ENCODE results near the gene COG1.
"Not testable (repeated sequence)": the region's sequence is repeated elsewhere in the genome, so short reads cannot be mapped to it uniquely, and the experiment has no call there.

DNA sequence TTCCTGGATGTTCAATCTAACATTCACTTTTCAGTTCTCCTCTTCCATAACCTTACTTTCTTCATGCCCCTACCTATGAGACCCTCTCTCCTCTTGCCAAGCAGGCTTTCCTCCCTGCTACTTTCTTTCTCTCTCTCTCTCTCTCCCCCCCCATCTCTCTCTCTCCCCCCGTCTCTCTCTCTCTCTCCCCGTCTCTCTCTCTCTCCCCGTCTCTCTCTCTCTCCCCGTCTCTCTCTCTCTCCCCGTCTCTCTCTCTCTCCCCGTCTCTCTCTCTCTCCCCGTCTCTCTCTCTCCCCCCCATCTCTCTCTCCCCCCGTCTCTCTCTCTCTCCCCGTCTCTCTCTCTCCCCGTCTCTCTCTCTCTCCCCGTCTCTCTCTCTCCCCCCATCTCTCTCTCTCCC is 45.1 kb upstream of the COG1 start:
- TF ChIP-seq, protein P1, sequence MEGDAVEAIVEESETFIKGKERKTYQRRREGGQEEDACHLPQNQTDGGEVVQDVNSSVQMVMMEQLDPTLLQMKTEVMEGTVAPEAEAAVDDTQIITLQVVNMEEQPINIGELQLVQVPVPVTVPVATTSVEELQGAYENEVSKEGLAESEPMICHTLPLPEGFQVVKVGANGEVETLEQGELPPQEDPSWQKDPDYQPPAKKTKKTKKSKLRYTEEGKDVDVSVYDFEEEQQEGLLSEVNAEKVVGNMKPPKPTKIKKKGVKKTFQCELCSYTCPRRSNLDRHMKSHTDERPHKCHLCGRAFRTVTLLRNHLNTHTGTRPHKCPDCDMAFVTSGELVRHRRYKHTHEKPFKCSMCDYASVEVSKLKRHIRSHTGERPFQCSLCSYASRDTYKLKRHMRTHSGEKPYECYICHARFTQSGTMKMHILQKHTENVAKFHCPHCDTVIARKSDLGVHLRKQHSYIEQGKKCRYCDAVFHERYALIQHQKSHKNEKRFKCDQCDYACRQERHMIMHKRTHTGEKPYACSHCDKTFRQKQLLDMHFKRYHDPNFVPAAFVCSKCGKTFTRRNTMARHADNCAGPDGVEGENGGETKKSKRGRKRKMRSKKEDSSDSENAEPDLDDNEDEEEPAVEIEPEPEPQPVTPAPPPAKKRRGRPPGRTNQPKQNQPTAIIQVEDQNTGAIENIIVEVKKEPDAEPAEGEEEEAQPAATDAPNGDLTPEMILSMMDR (IDR thresholded peaks at IDR 0.05), result not testable (repeated sequence)
- not testable (repeated sequence) for TF ChIP-seq POLR2A (IDR thresholded peaks at IDR 0.05); EP300 (IDR thresholded peaks at IDR 0.05; ENCODE audit: low read depth)

All from transverse colon (tissue), 3 donors.